SK-N-SH treated with all-trans-retinoic acid at 6 μM for 48 hours (cell line): ENCODE measurements around the gene ADAT3.

Source experiments
- PPARA ChIP-seq: fragments of 250-450 bp; sonication (Bioruptor Pico); IDR thresholded peaks from 2 replicates; pipeline ENCODE4 v1.5.0; 2020; ENCODE audit warnings: mild to moderate bottlenecking, borderline replicate concordance
- RARB ChIP-seq: fragments of 250-450 bp; sonication (Bioruptor Pico); IDR thresholded peaks from 2 replicates; pipeline ENCODE4 v1.8.0; 2021; ENCODE audit warnings: mild to moderate bottlenecking, moderate library complexity
- SNAI2 ChIP-seq: fragments of 250-450 bp; sonication (Bioruptor Pico); IDR thresholded peaks from 2 replicates; pipeline ENCODE4 v1.5.0; 2020; ENCODE audit warnings: mild to moderate bottlenecking, moderate library complexity
- TCF4 ChIP-seq: fragments of 250-450 bp; sonication (Bioruptor Pico); IDR thresholded peaks from 2 replicates; pipeline ENCODE4 v1.8.0; 2021; ENCODE audit warnings: mild to moderate bottlenecking, moderate library complexity, borderline replicate concordance
- TOX ChIP-seq: fragments of 250-450 bp; sonication (Bioruptor Pico); IDR thresholded peaks from 2 replicates; pipeline ENCODE4 v1.8.0; 2021; ENCODE audit warnings: mild to moderate bottlenecking, moderate library complexity, borderline replicate concordance
- ZFP30 ChIP-seq: fragments of 450-650 bp; formaldehyde crosslinking; IDR thresholded peaks from 2 replicates; pipeline ENCODE4 v1.5.0; 2022; ENCODE audit warnings: mild to moderate bottlenecking, moderate library complexity
- TF ChIP-seq, protein P1 (sequence below): fragments of 250-450 bp; sonication (Bioruptor Pico); IDR thresholded peaks from 2 replicates; pipeline ENCODE4 v1.5.0; 2020; ENCODE audit warnings: mild to moderate bottlenecking, moderate library complexity
- TF ChIP-seq, protein P2 (sequence below): fragments of 250-450 bp; sonication (Bioruptor Pico); IDR thresholded peaks from 2 replicates; pipeline ENCODE4 v1.5.1; 2020; ENCODE audit warnings: low read depth, mild to moderate bottlenecking, moderate library complexity

DNA sequence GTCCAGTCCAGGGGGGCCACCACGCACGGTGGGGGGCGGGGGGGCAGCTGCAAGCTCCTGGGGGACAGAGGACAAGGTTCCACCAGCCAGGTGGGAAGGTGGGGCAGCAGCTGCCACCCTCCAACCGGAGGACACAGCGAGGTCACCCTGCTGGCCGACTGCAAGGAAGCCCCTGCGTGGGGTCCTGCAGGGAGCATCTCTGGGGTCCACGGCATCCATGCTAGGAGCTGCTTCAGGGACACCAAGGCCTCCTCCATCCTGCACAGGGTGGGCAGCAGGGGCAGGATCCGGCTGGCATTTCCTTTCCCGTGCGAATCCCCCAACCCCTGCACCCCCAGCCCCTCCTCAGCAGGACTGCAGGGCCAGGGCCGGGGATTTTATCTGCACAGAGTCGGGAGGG is 33.6 kb upstream of the ADAT3 start:
- TF ChIP-seq RARB (CRISPR knock-in tag) (no peak), ZFP30 (CRISPR knock-in tag) (no peak), TOX (CRISPR knock-in tag) (no peak), TCF4 (no peak), PPARA (CRISPR knock-in tag) (no peak), SNAI2 (CRISPR knock-in tag) (no peak)
- TF ChIP-seq, protein P1, sequence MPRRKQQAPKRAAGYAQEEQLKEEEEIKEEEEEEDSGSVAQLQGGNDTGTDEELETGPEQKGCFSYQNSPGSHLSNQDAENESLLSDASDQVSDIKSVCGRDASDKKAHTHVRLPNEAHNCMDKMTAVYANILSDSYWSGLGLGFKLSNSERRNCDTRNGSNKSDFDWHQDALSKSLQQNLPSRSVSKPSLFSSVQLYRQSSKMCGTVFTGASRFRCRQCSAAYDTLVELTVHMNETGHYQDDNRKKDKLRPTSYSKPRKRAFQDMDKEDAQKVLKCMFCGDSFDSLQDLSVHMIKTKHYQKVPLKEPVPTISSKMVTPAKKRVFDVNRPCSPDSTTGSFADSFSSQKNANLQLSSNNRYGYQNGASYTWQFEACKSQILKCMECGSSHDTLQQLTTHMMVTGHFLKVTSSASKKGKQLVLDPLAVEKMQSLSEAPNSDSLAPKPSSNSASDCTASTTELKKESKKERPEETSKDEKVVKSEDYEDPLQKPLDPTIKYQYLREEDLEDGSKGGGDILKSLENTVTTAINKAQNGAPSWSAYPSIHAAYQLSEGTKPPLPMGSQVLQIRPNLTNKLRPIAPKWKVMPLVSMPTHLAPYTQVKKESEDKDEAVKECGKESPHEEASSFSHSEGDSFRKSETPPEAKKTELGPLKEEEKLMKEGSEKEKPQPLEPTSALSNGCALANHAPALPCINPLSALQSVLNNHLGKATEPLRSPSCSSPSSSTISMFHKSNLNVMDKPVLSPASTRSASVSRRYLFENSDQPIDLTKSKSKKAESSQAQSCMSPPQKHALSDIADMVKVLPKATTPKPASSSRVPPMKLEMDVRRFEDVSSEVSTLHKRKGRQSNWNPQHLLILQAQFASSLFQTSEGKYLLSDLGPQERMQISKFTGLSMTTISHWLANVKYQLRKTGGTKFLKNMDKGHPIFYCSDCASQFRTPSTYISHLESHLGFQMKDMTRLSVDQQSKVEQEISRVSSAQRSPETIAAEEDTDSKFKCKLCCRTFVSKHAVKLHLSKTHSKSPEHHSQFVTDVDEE (CRISPR knock-in tag), result no peak
- TF ChIP-seq, protein P2, sequence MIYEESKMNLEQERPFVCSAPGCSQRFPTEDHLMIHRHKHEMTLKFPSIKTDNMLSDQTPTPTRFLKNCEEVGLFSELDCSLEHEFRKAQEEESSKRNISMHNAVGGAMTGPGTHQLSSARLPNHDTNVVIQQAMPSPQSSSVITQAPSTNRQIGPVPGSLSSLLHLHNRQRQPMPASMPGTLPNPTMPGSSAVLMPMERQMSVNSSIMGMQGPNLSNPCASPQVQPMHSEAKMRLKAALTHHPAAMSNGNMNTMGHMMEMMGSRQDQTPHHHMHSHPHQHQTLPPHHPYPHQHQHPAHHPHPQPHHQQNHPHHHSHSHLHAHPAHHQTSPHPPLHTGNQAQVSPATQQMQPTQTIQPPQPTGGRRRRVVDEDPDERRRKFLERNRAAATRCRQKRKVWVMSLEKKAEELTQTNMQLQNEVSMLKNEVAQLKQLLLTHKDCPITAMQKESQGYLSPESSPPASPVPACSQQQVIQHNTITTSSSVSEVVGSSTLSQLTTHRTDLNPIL (CRISPR knock-in tag), result no peak
